Trophoblast cell (in vitro differentiated cells and primary cell): Measurements from ENCODE around the gene CAPN13.
"Not testable (repeated sequence)": the region's sequence is repeated elsewhere in the genome, so short reads cannot be mapped to it uniquely, and the experiment has no call there.

Experiments
- DNase-seq, 2 donors: peaks; one replicate each; pipeline ENCODE4 v3.0.0-alpha.2; 2016
- H2AFZ ChIP-seq: 2 replicates; pipeline ENCODE4 v1.6.1; 2013; ENCODE audit warnings: low read length, moderate library complexity, mild to moderate bottlenecking; ENCODE audit not compliant: insufficient read depth, poor library complexity
- H2AK5ac ChIP-seq: 2 replicates; pipeline ENCODE4 v1.6.1; 2013; ENCODE audit warnings: mild to moderate bottlenecking, low read length
- H2BK120ac ChIP-seq: 2 replicates; pipeline ENCODE4 v1.6.1; 2013; ENCODE audit warnings: low read length, mild to moderate bottlenecking, moderate library complexity; ENCODE audit not compliant: insufficient read depth, poor library complexity
- H2BK12ac ChIP-seq: 2 replicates; pipeline ENCODE4 v1.6.1; 2013; ENCODE audit warnings: mild to moderate bottlenecking, low read length, moderate library complexity
- H2BK5ac ChIP-seq: 2 replicates; pipeline ENCODE4 v1.6.1; 2013; ENCODE audit warnings: low read length, low read depth, moderate library complexity, mild to moderate bottlenecking; ENCODE audit not compliant: poor library complexity
- H3K14ac ChIP-seq: 2 replicates; pipeline ENCODE4 v1.6.1; 2013; ENCODE audit warnings: mild to moderate bottlenecking, low read length
- H3K18ac ChIP-seq: 2 replicates; pipeline ENCODE4 v1.6.1; 2013; ENCODE audit warnings: mild to moderate bottlenecking, low read length
- H3K23ac ChIP-seq: 2 replicates; pipeline ENCODE4 v1.6.1; 2013; ENCODE audit warnings: low read length
- H3K27ac ChIP-seq: 2 replicates; pipeline ENCODE4 v1.5.1; 2013; ENCODE audit warnings: low read depth, mild to moderate bottlenecking, inconsistent platforms, low read length, moderate library complexity
- H3K27me3 ChIP-seq: 2 replicates; pipeline ENCODE4 v1.6.1; 2013; ENCODE audit warnings: inconsistent platforms, mild to moderate bottlenecking, low read length, moderate library complexity; ENCODE audit not compliant: insufficient read depth
- H3K36me3 ChIP-seq, 2 experiments: 1 replicate in 1 of 2; 2 replicates in 1 of 2; pipeline ENCODE4 v1.6.1; 2013; ENCODE audit warnings: low read length in 2 of 2, mild to moderate bottlenecking in 2 of 2, moderate library complexity in 1 of 2; ENCODE audit not compliant: insufficient read depth in 2 of 2, control insufficient read depth in 1 of 2
- H3K4ac ChIP-seq: 2 replicates; pipeline ENCODE4 v1.6.1; 2013; ENCODE audit warnings: low read depth, mild to moderate bottlenecking, low read length, moderate library complexity
- H3K4me1 ChIP-seq, 2 experiments: 1 replicate in 1 of 2; 2 replicates in 1 of 2; pipeline ENCODE4 v1.6.1; 2013; ENCODE audit warnings: low read length in 2 of 2, mild to moderate bottlenecking in 2 of 2, moderate library complexity in 1 of 2; ENCODE audit not compliant: insufficient read depth in 2 of 2, control insufficient read depth in 1 of 2
- H3K4me2 ChIP-seq: 2 replicates; pipeline ENCODE4 v1.6.1; 2013; ENCODE audit warnings: inconsistent platforms, mild to moderate bottlenecking, low read length, moderate library complexity
- H3K4me3 ChIP-seq: 2 replicates; pipeline ENCODE4 v1.5.1; 2013; ENCODE audit warnings: mild to moderate bottlenecking, low read depth, low read length, inconsistent platforms
- H3K79me1 ChIP-seq: one replicate; pipeline ENCODE4 v1.6.1; 2013; ENCODE audit warnings: low read length
- H3K79me2 ChIP-seq: 2 replicates; pipeline ENCODE4 v1.6.1; 2013; ENCODE audit warnings: low read length, mild to moderate bottlenecking; ENCODE audit not compliant: control insufficient read depth, insufficient read depth, poor library complexity
- H3K9ac ChIP-seq: 2 replicates; pipeline ENCODE4 v1.6.1; 2013; ENCODE audit warnings: mild to moderate bottlenecking, low read length
- H3K9me3 ChIP-seq: 2 replicates; pipeline ENCODE4 v1.6.1; 2013; ENCODE audit warnings: low read depth, mild to moderate bottlenecking, control low read depth, inconsistent platforms, low read length; ENCODE audit not compliant: insufficient read depth
- H4K12ac ChIP-seq: 2 replicates; pipeline ENCODE4 v1.6.1; 2013; ENCODE audit warnings: low read depth, mild to moderate bottlenecking, low read length, moderate library complexity
- H4K8ac ChIP-seq: 2 replicates; pipeline ENCODE4 v1.6.1; 2013; ENCODE audit warnings: low read depth, mild to moderate bottlenecking, low read length, moderate library complexity
- H4K91ac ChIP-seq: one replicate; pipeline ENCODE4 v1.6.1; 2013; ENCODE audit warnings: low read depth, mild to moderate bottlenecking, low read length, moderate library complexity
- WGBS: extraction: QIAGEN DNeasy Blood & Tissue Kit; methylation state at CpG from one replicate; pipeline ENCODE4 v1.1.7; 2013; ENCODE audit warnings: missing lambda C conversion rate; ENCODE audit not compliant: insufficient read length, insufficient coverage; ENCODE audit errors: extremely low coverage; 5-methylcytosine and 5-hydroxymethylcytosine counted together

Gene CAPN13

GRCh38 chr2:30701782-30702181 is 105.5 kb downstream of the CAPN13 start:
- no peak for DNase-seq
- Histone ChIP-seq H3K27ac (no peak overlapping the region), H3K27me3 (no peaks in the 10 kb centered on the region), H3K4me2 (no peak overlapping the region), H3K79me1 (peaks cover 7% of the 10 kb centered on the region), H4K91ac (no peak overlapping the region), H2BK12ac (no peak overlapping the region), H4K8ac (no peak overlapping the region), H3K79me2 (no peaks in the 10 kb centered on the region), H3K9me3 (peaks cover 9% of the 10 kb centered on the region), H4K12ac (no peak overlapping the region), H2BK120ac (no peak overlapping the region), H3K23ac (no peak overlapping the region), H3K36me3 (peaks cover 0 to 2% of the 10 kb centered on the region in 2 experiments), H2AFZ (no peak overlapping the region), H3K18ac (no peak overlapping the region), H3K9ac (no peak overlapping the region), H3K4me3 (no peak overlapping the region), H3K4ac (no peak overlapping the region), H2BK5ac (no peak overlapping the region), H3K4me1 (no peaks in the 10 kb centered on the region), H3K14ac (no peak overlapping the region), H2AK5ac (no peak overlapping the region)
- WGBS = no CpG with 5 or more reads among the region's 2 CpGs

GRCh38 chr2:30697242-30698103 is 109.8 kb downstream of the CAPN13 start:
- not testable (repeated sequence) for H2BK5ac ChIP-seq, H3K4me3 ChIP-seq, H3K9me3 ChIP-seq, H3K4ac ChIP-seq, H2AK5ac ChIP-seq, H3K27ac ChIP-seq, H2BK12ac ChIP-seq, H3K79me1 ChIP-seq, H3K14ac ChIP-seq, H3K9ac ChIP-seq, H3K79me2 ChIP-seq, H3K36me3 ChIP-seq, H3K4me1 ChIP-seq, H2BK120ac ChIP-seq, H4K8ac ChIP-seq, H4K12ac ChIP-seq, H3K18ac ChIP-seq, H3K23ac ChIP-seq, H3K27me3 ChIP-seq, H2AFZ ChIP-seq, H3K4me2 ChIP-seq, H4K91ac ChIP-seq
- no CpG with 5 or more reads among the region's 18 CpGs for WGBS
- peak in 1 of 2 donors; percentile 46 for DNase-seq

GRCh38 chr2:30695749-30696148 is 111.5 kb downstream of the CAPN13 start:
- Histone ChIP-seq H2AFZ (no peak overlapping the region), H3K27ac (no peak overlapping the region), H4K12ac (no peak overlapping the region), H3K27me3 (no peaks in the 10 kb centered on the region), H3K4ac (no peak overlapping the region), H3K14ac (no peak overlapping the region), H3K4me2 (no peak overlapping the region), H2BK12ac (no peak overlapping the region), H3K4me3 (no peak overlapping the region), H3K79me2 (no peaks in the 10 kb centered on the region), H3K4me1 (no peaks in the 10 kb centered on the region), H2BK120ac (no peak overlapping the region), H3K9ac (no peak overlapping the region), H2AK5ac (no peak overlapping the region), H4K8ac (no peak overlapping the region), H2BK5ac (no peak overlapping the region), H3K18ac (no peak overlapping the region), H3K9me3 (peaks cover 8% of the 10 kb centered on the region), H3K79me1 (no peaks in the 10 kb centered on the region), H4K91ac (no peak overlapping the region), H3K23ac (no peak overlapping the region), H3K36me3 (no peaks in the 10 kb centered on the region)
- no CpG with 5 or more reads among the region's 4 CpGs for WGBS
- no peak for DNase-seq

GRCh38 chr2:30694286-30695055 is 112.8 kb downstream of the CAPN13 start:
- Histone ChIP-seq H3K36me3 (no peaks in the 10 kb centered on the region), H3K79me2 (no peaks in the 10 kb centered on the region), H2AFZ (no peak overlapping the region), H3K4me2 (no peak overlapping the region), H3K79me1 (peaks cover 2% of the 10 kb centered on the region), H3K23ac (no peak overlapping the region), H3K9me3 (peaks cover 8% of the 10 kb centered on the region), H3K18ac (no peak overlapping the region), H4K91ac (no peak overlapping the region), H3K4ac (no peak overlapping the region), H2AK5ac (no peak overlapping the region), H3K14ac (no peak overlapping the region), H4K8ac (no peak overlapping the region), H3K4me1 (no peaks in the 10 kb centered on the region), H3K27me3 (no peaks in the 10 kb centered on the region), H2BK5ac (no peak overlapping the region), H3K4me3 (no peak overlapping the region), H2BK120ac (no peak overlapping the region), H2BK12ac (no peak overlapping the region), H3K27ac (no peak overlapping the region), H3K9ac (no peak overlapping the region), H4K12ac (no peak overlapping the region)
- WGBS = no CpG with 5 or more reads among the region's 8 CpGs
- DNase-seq = no peak
